GM06990 (cell line): Measurements from ENCODE around the gene EML4.

Experiments used
- DNase-seq: peaks from one replicate; pipeline ENCODE4 v3.0.0-alpha.2; 2011; ENCODE audit not compliant: insufficient read length; ENCODE audit errors: extremely low read depth
- H3K27me3 ChIP-seq: replicated peaks from 2 replicates; pipeline ENCODE4 v1.6.0; 2011; ENCODE audit warnings: low read length; ENCODE audit not compliant: control insufficient read depth, insufficient read depth
- H3K36me3 ChIP-seq: 2 replicates; pipeline ENCODE4 v1.5.1; 2011; ENCODE audit warnings: low read length; ENCODE audit not compliant: control insufficient read depth, insufficient read depth
- H3K4me3 ChIP-seq: replicated peaks from 2 replicates; pipeline ENCODE4 v1.5.1; 2011; ENCODE audit warnings: low read depth, mild to moderate bottlenecking, control low read depth, low read length
- TF ChIP-seq, protein P1 (sequence below): IDR thresholded peaks from 2 replicates; pipeline ENCODE4 v1.5.1; 2011; ENCODE audit warnings: low read length, control low read depth, mild to moderate bottlenecking, inconsistent platforms; ENCODE audit not compliant: insufficient read depth, poor library complexity, severe bottlenecking

The EML4 gene

DNA sequence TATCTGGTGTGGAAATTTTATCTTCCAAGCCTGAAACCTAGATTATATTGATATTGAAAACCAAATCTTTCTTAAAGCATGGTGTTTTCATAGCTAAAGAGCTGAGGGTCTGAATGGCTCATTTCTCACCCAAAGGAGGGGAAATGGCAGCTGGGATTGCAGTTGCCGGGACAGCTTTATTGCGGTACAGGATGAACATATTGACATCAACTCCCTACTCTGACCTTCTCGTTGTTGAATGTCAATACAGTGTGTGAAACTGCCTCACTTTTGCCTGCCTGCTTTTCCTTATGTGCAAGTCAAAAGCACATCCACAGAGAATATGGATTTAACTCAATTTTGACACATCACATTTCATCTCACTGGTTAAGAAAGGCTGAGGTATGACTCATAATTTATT, 195.5 kb downstream of the EML4 start:
- TF ChIP-seq, protein P1, sequence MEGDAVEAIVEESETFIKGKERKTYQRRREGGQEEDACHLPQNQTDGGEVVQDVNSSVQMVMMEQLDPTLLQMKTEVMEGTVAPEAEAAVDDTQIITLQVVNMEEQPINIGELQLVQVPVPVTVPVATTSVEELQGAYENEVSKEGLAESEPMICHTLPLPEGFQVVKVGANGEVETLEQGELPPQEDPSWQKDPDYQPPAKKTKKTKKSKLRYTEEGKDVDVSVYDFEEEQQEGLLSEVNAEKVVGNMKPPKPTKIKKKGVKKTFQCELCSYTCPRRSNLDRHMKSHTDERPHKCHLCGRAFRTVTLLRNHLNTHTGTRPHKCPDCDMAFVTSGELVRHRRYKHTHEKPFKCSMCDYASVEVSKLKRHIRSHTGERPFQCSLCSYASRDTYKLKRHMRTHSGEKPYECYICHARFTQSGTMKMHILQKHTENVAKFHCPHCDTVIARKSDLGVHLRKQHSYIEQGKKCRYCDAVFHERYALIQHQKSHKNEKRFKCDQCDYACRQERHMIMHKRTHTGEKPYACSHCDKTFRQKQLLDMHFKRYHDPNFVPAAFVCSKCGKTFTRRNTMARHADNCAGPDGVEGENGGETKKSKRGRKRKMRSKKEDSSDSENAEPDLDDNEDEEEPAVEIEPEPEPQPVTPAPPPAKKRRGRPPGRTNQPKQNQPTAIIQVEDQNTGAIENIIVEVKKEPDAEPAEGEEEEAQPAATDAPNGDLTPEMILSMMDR: no peak
- H3K27me3 ChIP-seq: no peaks in the 10 kb centered on the region; the same call in 1 of the 2 replicates
- no peak overlapping the region for H3K4me3 ChIP-seq
- no peaks in the 10 kb centered on the region for H3K36me3 ChIP-seq
- DNase-seq: no peak

DNA sequence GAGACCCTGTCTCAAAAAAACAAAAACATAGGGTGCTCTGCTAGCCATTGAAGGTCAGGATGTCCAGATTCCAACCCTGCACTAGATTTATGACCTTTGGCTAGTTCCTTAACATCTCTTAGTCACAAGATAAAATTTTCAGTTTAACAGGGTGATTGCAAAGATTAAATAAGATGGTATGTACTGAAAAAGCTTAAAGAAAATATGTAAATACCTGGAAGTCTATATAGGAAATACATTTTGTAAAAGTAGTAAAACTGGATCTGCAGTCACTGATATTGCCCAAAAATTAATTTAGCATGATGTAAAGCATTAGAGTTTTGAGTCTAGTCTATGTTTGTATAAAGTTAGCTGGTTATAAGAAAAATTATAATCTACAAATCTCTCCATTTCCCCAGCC, 197.3 kb downstream of the EML4 start:
- H3K27me3 ChIP-seq: no peaks in the 10 kb centered on the region; the same call in 1 of the 2 replicates

DNA sequence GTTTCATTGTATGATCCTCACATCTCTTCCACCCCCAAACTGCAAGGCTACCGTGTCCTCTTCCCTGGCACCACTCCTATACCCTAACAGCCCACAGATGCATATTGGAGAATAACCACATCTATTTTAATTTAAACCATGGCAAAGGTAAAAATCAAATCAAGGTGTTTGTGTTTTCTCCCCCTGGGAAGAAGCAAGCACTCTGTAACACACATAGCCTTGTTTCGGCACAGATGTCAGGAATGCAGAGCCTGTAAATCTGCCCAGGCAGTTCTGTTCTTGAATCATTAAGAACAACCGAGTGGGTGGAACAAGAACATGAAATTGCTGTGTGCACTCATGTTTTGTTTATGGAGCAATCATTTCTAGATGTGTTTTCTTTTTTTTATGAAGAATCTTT, 198.7 kb downstream of the EML4 start:
- DNase-seq: no peak
- TF ChIP-seq, protein P1: no peak
- no peak overlapping the region for H3K4me3 ChIP-seq
- H3K36me3 ChIP-seq: no peaks in the 10 kb centered on the region
- H3K27me3 ChIP-seq: no peaks in the 10 kb centered on the region; the same call in 1 of the 2 replicates

More for the DNA sequence above, 197.3 kb downstream of the EML4 start:
- no peaks in the 10 kb centered on the region for H3K36me3 ChIP-seq
- TF ChIP-seq, protein P1: no peak
- H3K4me3 ChIP-seq: no peak overlapping the region
- no peak for DNase-seq

DNA sequence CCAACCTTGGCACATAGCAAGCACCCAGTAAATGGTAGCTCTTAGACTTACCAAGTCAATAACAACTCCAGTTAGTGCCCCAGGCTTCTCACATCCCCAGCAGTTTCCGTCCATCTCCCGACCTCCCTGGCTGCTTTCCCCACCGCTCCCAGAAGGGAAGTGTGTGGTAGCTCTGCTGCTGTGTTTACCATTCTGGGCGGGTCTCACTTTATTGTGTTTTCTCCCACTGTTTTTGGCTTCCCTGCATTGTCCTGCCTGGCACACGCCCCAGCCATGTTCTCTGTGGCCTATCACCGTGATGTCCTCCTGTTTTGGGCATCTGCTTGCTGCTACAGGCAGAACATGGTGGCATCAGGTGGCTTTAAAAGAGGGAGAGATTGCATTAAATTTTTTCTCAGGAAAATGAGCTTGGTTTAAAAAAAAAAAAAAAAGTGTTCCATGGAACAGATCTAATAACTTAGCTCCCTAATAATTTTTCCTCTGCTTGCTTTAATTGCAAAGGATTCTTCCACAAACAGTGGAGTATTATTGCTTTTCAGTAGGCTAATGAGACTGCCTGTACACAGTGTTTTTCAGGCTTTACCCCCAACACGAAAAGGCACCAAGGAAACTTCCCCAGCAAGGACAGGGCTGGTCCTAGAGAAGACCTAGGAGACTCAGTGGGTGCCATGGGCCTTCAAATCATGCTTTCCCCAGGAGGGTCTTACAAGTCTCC, 199.8 kb downstream of the EML4 start:
- H3K4me3 ChIP-seq: no peak overlapping the region
- H3K27me3 ChIP-seq: no peaks in the 10 kb centered on the region; the same call in 1 of the 2 replicates
- DNase-seq: no peak
- H3K36me3 ChIP-seq: no peaks in the 10 kb centered on the region
- TF ChIP-seq, protein P1: no peak

DNA sequence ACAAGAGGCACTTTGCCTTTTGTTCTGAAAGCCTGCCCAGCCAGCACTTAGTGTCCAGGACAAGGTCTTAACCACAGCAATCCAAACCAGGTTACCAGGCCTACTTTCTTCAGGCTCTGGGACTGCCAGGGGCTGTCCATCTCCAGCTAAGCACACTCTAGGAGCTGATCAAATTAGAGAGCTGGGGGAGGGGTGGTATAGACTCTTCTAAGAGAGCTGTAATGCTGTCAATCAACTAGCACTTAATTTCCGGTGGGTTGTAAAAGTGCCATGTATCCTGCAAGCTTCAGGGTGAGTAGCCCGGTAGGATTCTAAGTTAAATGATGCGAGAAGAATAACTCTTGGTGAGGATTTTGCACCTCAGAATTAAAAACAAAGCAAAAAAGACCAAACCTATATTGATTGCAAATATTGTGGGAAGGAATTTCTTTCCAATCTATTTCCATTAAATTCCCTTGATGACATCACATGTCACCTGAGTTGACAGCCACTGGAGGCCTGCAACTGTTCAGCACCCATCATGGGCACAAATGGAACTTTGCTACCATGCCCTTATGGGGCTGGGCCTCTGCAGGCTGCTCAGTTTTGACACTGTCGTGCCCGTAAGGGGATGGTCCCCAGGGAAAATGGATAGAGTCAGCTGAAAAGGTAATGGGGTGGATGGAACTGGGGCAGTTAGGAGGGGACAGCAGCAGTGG, 200.5 kb downstream of the EML4 start:
- Histone ChIP-seq H3K4me3 (no peak overlapping the region), H3K36me3 (no peaks in the 10 kb centered on the region), H3K27me3 (no peaks in the 10 kb centered on the region; the same call in 1 of the 2 replicates)
- TF ChIP-seq, protein P1: no peak
- DNase-seq: no peak
